SW 1271 (cell line): ENCODE data around the gene STK11.
"Not testable (repeated sequence)": the region's sequence is repeated elsewhere in the genome, so short reads cannot be mapped to it uniquely, and the experiment has no call there.

ENCODE experiments used
- DNase-seq, 2 experiments: peaks; one replicate each; lab custom pipeline; 2025; lab: John Stamatoyannopoulos, UW

Gene STK11

DNA sequence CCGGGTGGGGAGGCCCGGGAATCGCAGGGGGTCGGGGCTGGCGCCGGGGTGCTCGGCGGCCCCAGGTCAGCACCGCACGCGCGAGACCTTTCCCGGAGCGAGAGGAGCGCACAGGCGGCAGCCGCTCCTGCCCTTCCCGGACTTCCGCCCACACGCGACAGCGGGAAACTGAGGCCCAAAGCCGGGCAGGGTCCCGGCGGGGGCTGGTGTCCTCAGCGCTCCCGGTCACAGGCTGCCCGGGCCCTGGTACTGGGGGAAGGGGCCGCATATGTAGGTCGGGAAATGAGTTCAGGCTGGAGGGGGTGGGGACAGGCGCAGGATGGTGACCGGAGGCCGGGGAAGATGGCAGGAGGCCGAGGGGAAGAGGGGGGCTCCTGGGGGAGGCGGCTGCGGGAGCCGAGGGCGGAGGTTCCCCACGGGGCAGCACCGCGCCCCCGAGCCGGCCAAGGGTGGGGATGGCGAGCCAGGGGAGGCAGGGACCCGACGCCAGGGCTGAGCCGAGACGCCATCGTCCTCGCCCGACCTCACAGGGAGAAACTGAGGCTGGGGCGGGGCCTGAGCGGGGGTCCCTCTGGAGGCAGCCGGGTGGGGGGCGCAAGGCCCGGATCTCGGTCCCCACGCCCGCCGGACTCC lies 31.6 kb downstream of the STK11 start:
- DNase-seq, result no peak

DNA sequence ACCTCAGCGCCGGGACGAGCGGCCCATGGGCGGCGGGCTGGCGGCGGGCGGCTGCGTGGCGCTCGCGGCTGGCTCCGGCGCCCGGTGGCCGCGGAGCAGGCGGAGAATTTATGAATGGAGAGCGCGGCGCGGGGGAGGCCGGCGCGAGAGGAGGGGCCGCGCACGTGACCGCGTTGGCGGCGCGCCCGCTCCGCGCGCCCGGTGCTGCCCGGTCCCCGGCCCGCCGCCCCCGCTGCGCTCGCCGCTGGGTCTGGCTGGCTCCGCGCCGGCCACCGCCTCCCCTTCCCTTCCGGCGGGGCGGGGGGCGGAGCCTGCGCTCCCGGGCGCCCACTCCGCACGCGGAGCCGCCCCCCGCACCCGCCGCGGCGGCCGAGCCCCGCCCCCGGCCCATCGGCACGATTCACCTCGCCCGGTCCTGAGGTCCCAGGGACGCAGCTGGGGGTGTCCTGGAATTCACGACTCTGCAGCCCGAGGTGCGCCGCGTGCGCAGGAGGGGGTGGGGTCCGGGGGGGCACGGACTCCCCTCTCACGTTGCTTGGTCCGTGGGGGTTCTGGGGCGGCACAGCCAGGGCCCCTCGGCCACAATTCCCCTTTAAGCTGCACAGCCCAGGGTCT lies 32.3 kb downstream of the STK11 start, which contains the start of gene CBARP:
Gene CBARP, minus strand, starts transcription at position 252 of the 615 bp plus-strand sequence. CDS start 1,905 bp downstream, outside the sequence.
- no peak for DNase-seq

- DNase-seq, result no peak
Observed at GRCh38 chr19:1238369-1239303, 33.1 kb downstream of the STK11 start.

DNA sequence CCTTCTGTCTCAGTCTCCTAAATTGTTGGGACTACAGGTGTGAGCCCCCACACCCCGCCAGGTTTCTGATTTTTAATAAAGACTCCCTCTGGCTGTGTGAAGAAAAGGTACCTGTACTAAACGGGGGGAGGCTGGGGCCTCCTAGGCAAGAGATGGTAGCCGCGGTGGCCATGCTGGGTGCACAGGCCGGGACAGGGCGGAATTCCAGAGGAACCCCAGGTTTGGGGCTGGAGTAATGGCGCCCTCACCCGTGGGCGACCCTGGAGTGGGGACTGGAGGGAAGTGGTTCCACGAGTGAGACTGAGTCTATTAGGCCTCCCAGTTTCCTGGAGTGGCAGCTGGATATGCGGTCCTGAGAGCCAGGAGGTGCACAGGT lies 33.8 kb downstream of the STK11 start:
- no peak for DNase-seq

DNA sequence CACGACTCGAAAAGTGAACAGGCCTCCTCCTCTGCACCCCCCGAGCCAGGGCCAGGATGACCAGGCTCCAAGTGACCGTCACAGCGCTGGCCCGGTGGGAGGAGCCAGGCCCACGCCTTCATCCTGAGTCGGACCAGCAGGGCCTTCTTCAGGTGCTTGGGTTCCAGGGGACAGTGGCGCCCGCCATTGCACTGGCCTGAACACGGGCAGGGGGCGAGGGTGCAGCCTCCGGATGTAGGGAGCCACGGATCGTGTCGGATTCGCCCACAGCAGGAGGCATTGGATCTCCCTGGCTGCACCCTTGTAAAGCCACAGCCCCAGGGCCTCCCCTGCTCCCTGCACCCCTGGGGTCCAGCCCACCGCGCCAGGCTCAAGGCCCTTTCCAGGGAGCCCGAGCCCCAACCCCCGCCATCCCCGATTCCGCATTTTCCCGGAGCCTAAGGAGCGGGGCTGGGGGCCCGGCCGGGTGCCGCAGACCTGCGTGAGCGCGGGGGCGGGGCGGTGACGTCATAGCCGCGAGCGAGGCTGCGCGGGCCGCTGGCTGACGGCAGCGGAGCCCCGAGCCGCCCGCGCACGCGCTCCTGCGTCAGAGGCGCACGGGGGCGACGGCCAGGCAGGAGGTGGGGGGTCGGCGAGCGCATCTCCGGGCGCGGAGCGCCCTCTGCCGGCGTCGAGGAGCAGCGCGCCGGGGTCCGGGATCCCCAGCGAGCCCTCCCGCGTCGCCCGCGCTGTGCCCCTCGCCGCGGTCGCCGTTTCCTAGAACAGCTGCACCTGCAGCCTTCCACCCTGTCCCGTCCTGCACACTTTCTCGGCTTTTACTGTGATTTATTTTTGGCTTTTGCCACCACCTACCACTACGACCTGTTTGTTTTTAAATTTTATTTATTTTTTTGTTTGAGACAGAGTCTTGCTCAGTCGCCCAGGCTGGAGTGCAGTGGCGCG lies 34.5 kb downstream of the STK11 start:
- DNase-seq, result peak; percentile 61 to 79

- DNase-seq, result no peak
Observed at GRCh38 chr19:1240925-1241324, 35.3 kb downstream of the STK11 start.

GRCh38 chr19:1241417-1242095 lies 36.0 kb downstream of the STK11 start, which contains the start of gene ATP5F1D:
Gene ATP5F1D, plus strand, starts transcription at chr19:1241751. Its CDS starts 100 bp downstream, at chr19:1241851.
- DNase-seq, result peak; percentile 84 to 90

- DNase-seq, result peak; percentile 64 to 70
Observed at GRCh38 chr19:1243768-1244692, 38.5 kb downstream of the STK11 start.

DNA sequence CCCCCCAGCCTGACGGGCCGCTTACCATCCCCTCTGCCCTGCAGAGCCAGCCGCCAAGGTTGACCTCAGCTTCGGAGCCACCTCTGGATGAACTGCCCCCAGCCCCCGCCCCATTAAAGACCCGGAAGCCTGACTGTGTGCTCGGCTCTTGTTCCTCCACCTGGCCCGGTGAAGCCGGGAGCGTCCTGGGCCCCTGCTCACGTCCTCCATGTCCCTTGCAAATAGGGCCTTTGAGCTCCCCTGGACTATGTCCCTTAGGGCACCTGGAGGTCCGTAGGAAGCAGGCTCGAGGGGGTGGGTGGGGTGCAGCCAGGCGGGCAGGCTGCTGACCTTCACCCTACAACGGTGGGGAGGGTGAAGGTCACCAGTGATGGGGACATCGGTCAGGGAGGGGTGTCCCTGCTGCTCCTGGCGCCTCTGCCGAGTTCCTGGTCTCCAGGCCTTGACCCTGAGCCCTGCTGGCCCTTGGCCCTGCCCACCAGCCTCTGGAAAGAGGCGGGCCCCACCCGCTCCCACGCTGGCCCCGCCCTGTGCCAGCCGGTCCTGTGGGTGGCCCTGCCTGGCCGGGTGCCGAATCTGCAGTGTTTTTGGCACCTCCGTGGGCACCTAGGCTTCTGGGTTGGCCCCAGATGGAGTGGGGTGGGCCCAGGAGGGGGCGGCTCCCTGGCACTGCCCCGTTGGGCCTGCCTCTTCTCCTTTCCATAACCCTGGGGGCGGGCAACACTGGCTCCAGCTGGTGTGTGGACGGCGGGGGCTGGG lies 39.3 kb downstream of the STK11 start:
- DNase-seq, result peak in 1 of 2 experiments; percentile 28

DNA sequence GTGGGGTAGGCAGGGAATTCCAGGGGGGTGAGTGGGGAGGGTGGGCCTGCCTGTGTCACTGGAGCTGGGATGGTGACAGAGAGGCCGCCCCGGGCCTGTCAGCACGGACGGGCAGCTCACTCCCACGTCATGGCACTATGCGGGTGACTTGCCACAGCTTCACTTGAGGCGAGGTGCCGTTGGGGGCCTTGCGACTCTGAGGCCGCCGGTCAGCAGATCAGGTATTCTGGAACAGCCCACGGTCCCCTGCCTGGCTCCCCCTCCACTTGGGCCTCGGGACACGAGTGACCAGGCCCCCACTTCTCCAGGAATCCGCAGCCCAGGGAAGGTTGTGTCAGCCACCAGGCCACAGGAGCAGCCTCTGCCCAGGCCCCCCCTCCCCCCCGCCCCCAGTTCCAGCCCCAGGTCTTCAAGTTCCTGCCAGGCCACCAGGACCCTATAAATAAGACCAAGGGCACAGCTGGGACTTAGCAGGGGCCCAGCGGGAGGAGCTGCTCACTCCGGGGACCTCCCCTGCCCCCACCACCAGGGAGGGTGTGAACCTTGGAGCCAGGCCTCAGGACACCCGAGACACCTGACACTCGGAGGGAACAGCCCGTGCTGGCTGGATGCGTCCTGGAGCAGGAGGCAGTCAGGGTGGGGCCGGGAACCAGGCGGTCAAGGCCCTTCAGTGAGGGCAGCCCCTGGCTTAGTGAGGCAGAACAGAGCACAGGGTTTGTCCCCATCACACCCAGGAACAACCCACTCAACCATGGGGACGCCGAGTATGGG lies 40.1 kb downstream of the STK11 start:
- DNase-seq, result no peak

DNA sequence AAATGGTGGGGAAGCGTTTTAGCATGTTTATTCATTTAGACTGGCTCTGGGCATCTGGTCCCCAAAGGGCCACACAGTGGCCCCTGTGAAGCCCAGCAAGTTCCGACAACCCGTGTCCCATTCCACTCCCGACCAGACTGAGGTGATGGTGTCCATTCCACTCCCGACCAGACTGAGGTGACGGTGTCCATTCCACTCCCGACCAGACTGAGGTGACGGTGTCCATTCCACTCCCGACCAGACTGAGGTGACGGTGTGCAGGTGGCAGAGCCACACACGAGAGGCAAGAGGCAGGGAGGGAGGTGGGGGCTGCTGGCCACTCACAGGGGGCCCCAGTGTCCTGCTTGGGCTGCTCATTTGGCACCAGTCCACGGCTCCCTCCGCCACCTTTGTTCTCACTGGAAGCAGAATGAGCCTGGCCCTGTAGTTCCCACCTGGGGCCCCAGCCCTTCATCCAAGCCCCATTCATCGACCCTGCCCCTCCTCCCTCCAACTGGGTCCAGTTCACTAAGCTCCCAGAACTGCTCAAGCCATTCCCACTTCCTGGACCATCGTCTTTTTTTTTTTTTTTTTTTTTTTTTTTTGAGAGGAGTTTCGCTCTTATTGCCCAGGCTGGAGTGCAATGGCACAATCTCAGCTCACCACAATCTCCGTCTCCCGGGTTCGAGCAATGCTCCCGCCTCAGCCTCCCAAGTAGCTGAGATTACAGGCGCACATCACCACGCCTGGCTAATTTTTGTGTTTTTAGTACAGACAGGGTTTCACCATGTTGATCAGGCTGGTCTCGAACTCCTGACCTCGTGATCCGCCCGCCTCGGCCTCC lies 40.9 kb downstream of the STK11 start:
- not testable (repeated sequence) for DNase-seq

GRCh38 chr19:1247748-1248138 lies 42.2 kb downstream of the STK11 start:
- no peak for DNase-seq

GRCh38 chr19:1248139-1248785 lies 42.7 kb downstream of the STK11 start, which contains the start of gene MIDN:
Gene MIDN, plus strand, starts transcription at chr19:1248583. Its CDS starts 1,714 bp downstream, at chr19:1250297.
- DNase-seq, result peak; percentile 65 to 90

GRCh38 chr19:1248786-1249297 lies 43.3 kb downstream of the STK11 start:
- peak; percentile 55 to 90 for DNase-seq

DNA sequence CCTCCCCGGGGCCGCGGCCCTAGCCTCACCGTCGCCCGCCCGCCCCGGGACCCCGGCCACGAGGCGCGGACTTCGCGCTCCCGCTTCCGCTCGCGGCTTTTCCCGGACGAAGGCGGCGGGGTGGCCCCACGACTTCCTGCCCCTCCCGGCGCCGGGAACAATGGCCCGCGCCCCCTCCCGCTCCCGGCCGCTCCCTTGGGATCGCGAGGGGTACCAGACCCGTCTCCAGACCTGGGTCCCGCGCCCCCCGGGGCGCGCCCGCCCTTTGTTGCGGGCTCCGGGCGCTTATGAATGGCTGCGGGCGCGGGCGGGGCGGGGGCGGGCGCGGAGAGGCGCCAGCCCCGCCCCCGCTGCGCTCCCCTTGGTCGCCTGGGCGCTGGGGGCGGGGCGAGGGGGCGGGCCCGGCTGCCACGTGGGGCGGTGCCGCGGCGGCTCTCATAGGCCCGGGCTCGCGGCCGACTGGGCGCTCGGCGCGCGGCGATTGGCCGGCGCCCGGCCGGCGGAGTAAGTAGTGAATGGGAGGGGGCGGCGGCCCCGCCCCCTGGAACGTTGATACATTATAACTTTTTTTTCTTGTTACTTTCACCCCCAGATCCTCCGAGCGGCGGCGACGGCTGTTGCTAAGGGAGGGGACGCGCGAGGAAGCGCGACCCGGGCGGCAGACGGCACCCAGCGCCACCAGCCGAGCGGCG lies 43.9 kb downstream of the STK11 start:
- DNase-seq, result peak; percentile 77 to 94

- DNase-seq, result no peak
Observed at GRCh38 chr19:1249990-1250436, 44.4 kb downstream of the STK11 start.
